HG03442 (cell line): ENCODE results near the gene APOA5.
A peak's percentile ranks its signal among the peaks of the same experiment; 100 is the strongest.
"Not testable (repeated sequence)": the region's sequence is repeated elsewhere in the genome, so short reads cannot be mapped to it uniquely, and the experiment has no call there.

ENCODE experiments used
- ATAC-seq: cut with Tn5 transposase; IDR thresholded peaks from one replicate; pipeline ENCODE4 v1.9.1; 2021; ENCODE audit warnings: mild to moderate bottlenecking, moderate library complexity; ENCODE audit not compliant: unreplicated experiment

Gene APOA5

GRCh38 chr11:116776522-116776984 lies 15.1 kb downstream of the APOA5 start:
- no peak for ATAC-seq

DNA sequence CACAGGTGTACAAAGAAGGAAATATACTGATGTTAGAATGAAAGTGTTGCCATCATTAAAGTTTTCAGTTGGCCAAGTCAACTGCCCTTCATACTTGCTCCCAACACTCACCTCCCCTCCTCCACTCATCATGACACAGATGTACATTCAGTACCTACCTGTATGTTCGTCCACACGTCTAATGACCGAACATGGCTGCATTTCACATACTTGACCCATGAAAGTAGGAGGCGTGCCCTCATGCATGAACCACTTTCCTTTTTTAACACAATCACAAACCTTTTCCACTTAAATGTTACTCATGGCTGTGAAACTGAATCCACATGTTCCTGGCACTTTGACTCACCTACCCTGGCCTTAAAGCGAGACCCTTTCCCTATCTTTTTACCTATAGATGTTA lies 15.7 kb downstream of the APOA5 start:
- ATAC-seq: no peak

DNA sequence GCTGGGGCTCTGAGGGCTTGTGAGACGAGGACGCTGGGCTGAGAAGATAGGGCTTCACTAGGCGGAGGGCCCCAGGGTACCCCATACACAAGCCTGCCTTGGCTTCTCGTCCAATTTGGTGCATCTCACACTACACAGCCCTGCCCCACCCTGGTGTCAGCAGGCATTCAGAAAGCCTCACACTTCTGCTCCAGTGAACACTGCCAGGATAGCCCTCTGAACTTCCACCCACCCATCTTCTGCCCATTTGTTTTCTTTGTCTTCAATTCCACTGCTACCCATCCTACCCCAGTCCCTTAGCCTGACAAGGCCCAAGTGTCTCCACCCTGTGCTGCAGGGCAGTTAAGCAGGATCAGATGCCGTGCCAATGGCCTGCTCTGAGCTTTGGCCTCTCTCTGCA lies 17.0 kb downstream of the APOA5 start:
- no peak for ATAC-seq

GRCh38 chr11:116773203-116774097 lies 18.2 kb downstream of the APOA5 start:
- peak; percentile 37 for ATAC-seq

- ATAC-seq: peak; percentile 82
These were observed 19.1 kb downstream of the APOA5 start, which contains the start of gene BUD13 for GRCh38 chr11:116772443-116773202. BUD13 (minus strand) TSS chr11:116772987; CDS start chr11:116772964, 23 bp downstream.

- ATAC-seq: no peak
These were observed 19.7 kb downstream of the APOA5 start for GRCh38 chr11:116771935-116772334.

DNA sequence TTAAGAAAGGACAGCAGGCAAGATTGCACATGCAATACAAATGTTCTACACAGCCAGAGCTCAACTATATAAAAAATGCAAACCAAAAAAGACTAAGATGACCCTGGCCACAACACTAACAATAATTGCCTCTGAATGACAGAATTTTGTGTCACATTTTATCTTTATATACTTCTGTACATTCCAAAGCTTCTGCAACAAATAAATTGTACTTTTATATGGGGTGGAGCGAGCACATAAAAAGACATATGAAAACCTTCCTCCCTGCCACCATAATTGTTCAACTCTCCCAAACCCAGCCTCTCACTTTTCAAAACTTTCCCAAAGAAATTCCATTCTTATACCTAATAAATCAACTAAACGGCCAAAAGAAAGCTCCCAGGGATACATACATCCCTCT lies 29.5 kb downstream of the APOA5 start:
- ATAC-seq: no peak

- not testable (repeated sequence) for ATAC-seq
These were observed 35.6 kb downstream of the APOA5 start for GRCh38 chr11:116756044-116756443.

DNA sequence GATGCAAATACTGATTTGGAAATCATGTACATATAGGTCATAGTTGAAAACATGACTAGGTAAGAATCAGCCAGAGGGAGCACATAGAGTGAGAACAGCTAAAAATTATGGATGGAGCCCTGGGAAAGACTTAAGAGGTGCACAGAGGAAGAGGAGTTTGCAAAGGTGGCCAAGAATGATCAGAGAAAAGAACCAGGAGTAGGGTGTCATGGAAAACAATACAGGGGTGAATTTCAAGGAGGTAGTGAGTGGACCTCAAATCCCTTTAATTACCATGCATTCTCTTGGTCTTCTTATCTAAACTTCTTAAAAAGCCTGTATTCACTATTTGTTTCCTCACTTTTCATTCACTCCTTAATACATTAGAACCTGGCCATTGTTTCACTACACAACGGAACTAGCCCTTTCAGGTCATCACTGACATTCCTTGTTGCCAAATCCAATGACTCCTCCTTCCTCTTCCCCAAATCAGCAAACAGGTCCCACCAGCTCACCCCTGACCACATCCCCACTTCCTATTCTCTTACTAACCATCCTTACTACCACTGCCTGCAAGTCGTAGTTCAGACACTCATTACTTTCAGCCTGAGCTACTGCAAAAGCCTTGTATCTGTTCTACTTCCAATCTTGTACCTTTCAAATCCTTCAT lies 41.5 kb downstream of the APOA5 start:
- ATAC-seq: no peak

DNA sequence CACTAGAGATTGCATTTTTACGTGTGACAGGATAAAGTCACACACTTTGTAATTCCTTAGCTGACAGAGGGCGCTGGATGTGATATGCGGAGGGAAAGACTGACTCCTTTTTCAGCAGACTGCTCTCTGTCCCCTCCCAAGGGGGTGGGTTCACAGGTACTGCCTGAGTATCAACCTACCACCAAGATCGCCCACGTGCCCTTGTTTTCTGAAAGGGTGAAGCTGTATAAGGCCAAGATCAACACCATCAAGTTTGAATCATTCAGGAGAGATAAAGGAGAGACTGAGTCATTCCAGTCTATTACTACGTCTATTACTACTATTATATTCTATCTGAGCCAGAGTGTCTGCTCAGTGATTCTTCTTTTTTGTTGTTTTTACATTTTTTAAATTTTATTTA lies 49.6 kb downstream of the APOA5 start:
- no peak for ATAC-seq

GRCh38 chr11:116740741-116741140 lies 50.9 kb downstream of the APOA5 start:
- no peak for ATAC-seq
